BLaER1 treated with 17β-estradiol and CSF1 and Interleukin-3, amounts not matched to agents 10 nM and 100 nM (cell line): ENCODE results near the gene CEP295NL.
A peak's percentile ranks its signal among the peaks of the same experiment; 100 is the strongest.
"Not testable (repeated sequence)": the region's sequence is repeated elsewhere in the genome, so short reads cannot be mapped to it uniquely, and the experiment has no call there.

ENCODE experiments used
- H3K27ac ChIP-seq, 11 experiments: shearing (Covaris generic); formaldehyde crosslinking; 2 replicates each; pipeline ENCODE4 v1.8.1; 2022
- H3K27me3 ChIP-seq, 11 experiments: shearing (Covaris generic); formaldehyde crosslinking; 2 replicates each; pipeline ENCODE4 v1.8.1; 2022
- H3K36me3 ChIP-seq, 11 experiments: shearing (Covaris generic); formaldehyde crosslinking; 2 replicates each; pipeline ENCODE4 v1.8.1; 2022
- H3K4me1 ChIP-seq, 10 experiments: shearing (Covaris generic); formaldehyde crosslinking; 2 replicates each; pipeline ENCODE4 v1.8.1; 2022
- H3K4me2 ChIP-seq, 11 experiments: shearing (Covaris generic); formaldehyde crosslinking; 2 replicates each; pipeline ENCODE4 v1.8.1; 2022
- H3K4me3 ChIP-seq, 10 experiments: shearing (Covaris generic); formaldehyde crosslinking; 2 replicates each; pipeline ENCODE4 v1.8.1; 2022
- H3K9ac ChIP-seq, 11 experiments: shearing (Covaris generic); formaldehyde crosslinking; 2 replicates each; pipeline ENCODE4 v1.8.1; 2022
- H3K9me3 ChIP-seq, 11 experiments: shearing (Covaris generic); formaldehyde crosslinking; replicated peaks in 1 of 11; 2 replicates each; pipeline ENCODE4 v1.8.1; 2022
- H4K20me1 ChIP-seq, 11 experiments: shearing (Covaris generic); formaldehyde crosslinking; 2 replicates each; pipeline ENCODE4 v1.8.1; 2022
- Cebpa-rat ChIP-seq, 11 experiments: shearing (Covaris generic); IDR thresholded peaks; 2 replicates each; pipeline ENCODE4 v1.8.1; 2022

CEP295NL gene

DNA sequence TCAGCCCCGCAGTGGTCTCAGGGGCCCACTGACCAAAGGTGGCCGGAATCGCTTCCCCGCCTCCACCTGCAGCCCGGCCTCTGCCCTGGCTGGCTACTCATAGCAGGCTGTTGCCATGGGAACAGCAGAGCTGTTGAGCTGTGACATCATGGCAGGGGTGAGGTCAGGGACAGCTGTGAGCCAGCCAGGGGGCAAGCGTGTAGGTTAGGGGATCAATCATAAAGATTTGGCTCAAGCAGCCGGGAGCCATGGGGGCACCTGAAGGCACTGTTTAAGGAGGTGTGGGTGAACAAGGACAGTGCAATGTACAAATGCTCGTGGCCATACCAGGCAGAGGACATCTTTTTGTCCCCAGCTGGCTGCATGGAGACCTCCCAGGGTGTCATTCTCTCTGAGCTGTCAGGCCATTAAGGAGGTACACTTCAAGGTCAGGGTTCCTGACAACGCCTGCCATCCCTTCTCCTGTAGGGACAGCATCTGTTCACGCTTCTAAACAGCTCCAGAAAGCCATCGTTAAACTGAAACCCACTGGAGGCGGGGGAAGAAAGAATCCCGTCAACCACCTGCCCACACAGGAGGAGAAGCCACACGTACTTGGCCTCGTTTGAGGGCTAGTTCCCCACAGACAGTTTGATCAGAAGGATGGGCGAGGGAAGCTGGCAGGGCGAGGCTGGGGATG is at the start of gene CEP295NL:
Gene CEP295NL, minus strand, starts transcription at position 101 of the 679 bp plus-strand sequence. CDS start 1,373 bp downstream, outside the sequence.
- Histone ChIP-seq H3K9me3 (no peaks in the 10 kb centered on the region), H3K4me3 (no peak within 1 kb of the TSS), H3K36me3 (peaks cover 18 to 92% (median 61%) of the 10 kb centered on the region in 11 experiments), H3K27me3 (no peaks in the 10 kb centered on the region), H3K4me2 (peak within 1 kb of the TSS; percentile 13 to 69 (median 50); a peak in 20 of 22 replicates), H3K4me1 (peaks cover 25 to 41% (median 32%) of the 10 kb centered on the region in 10 experiments), H3K27ac (peak within 1 kb of the TSS in 8 of 11 experiments; percentile 11 to 52 (median 40); a peak in 15 of 22 replicates), H4K20me1 (peaks cover 46 to 100% (median 78%) of the 10 kb centered on the region in 11 experiments; a peak in 21 of 22 replicates), H3K9ac (peak within 1 kb of the TSS in 8 of 11 experiments; percentile 3 to 50 (median 30); a peak in 8 of 22 replicates)
- TF ChIP-seq Cebpa-rat (IDR thresholded peaks at IDR 0.05) = no peak

DNA sequence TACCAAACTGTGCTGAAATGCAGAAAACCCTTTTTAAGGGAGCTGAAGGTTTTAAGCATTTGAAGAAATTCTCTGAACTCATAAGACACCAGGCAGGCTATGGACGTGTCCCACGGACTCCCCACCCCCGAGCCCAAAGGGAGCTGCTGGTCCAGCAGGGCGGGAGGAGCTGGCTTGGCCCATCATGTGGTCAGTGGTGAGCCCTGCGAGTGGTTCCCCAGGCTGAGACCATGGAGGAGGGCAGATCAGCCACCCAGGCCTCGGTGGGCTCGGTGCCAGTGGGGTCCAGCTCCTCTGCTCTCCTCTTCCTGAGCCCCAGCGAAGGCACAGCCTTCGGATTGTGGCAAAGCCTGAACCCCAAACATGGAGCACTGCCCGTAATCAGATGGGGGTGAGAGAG is 49.7 kb upstream of the CEP295NL start:
- H3K27ac ChIP-seq = peak overlapping the region; percentile 18 to 87 (median 76); a peak in 20 of 22 replicates
- H3K9me3 ChIP-seq = peaks cover 14 to 21% (median 17%) of the 10 kb centered on the region in 11 experiments
- H3K4me3 ChIP-seq = peak overlapping the region in 3 of 10 experiments; percentile 10 to 29 (median 27); a peak in 3 of 20 replicates
- peak overlapping the region; percentile 68 to 96 (median 82) for H3K4me2 ChIP-seq
- peaks cover 16 to 41% (median 34%) of the 10 kb centered on the region in 10 experiments for H3K4me1 ChIP-seq
- no peak for TF ChIP-seq Cebpa-rat (IDR thresholded peaks at IDR 0.05)
- H3K36me3 ChIP-seq = peaks cover 0 to 8% (median 0%) of the 10 kb centered on the region in 11 experiments; a peak in 3 of 22 replicates
- no peaks in the 10 kb centered on the region for H3K27me3 ChIP-seq
- no peaks in the 10 kb centered on the region for H4K20me1 ChIP-seq
- peak overlapping the region in 9 of 11 experiments; percentile 45 to 80 (median 71); a peak in 16 of 22 replicates for H3K9ac ChIP-seq

GRCh38 chr17:78951967-78952551 is 49.1 kb upstream of the CEP295NL start:
- no peaks in the 10 kb centered on the region for H4K20me1 ChIP-seq
- H3K27ac ChIP-seq = peak overlapping the region; percentile 18 to 87 (median 76); a peak in 20 of 22 replicates
- H3K9ac ChIP-seq = peak overlapping the region; percentile 44 to 80 (median 69); a peak in 21 of 22 replicates
- H3K9me3 ChIP-seq = peaks cover 14 to 21% (median 17%) of the 10 kb centered on the region in 11 experiments
- TF ChIP-seq Cebpa-rat (IDR thresholded peaks at IDR 0.05) = no peak
- H3K4me2 ChIP-seq = peak overlapping the region; percentile 68 to 96 (median 82)
- no peaks in the 10 kb centered on the region for H3K27me3 ChIP-seq
- H3K36me3 ChIP-seq = peaks cover 0 to 8% (median 0%) of the 10 kb centered on the region in 11 experiments; a peak in 3 of 22 replicates
- peaks cover 21 to 47% (median 40%) of the 10 kb centered on the region in 10 experiments for H3K4me1 ChIP-seq
- H3K4me3 ChIP-seq = peak overlapping the region in 3 of 10 experiments; percentile 10 to 29 (median 27); a peak in 5 of 20 replicates

- H3K9ac ChIP-seq = no peak overlapping the region
- H3K27me3 ChIP-seq = no peaks in the 10 kb centered on the region
- peaks cover 32 to 59% (median 52%) of the 10 kb centered on the region in 10 experiments for H3K4me1 ChIP-seq
- H3K9me3 ChIP-seq = peaks cover 14 to 21% (median 17%) of the 10 kb centered on the region in 11 experiments
- no peak for TF ChIP-seq Cebpa-rat (IDR thresholded peaks at IDR 0.05)
- peaks cover 0 to 8% (median 0%) of the 10 kb centered on the region in 11 experiments; a peak in 3 of 22 replicates for H3K36me3 ChIP-seq
- H3K4me3 ChIP-seq = no peak overlapping the region
- H4K20me1 ChIP-seq = no peaks in the 10 kb centered on the region
- no peak overlapping the region; a peak in 1 of 22 replicates for H3K4me2 ChIP-seq
- H3K27ac ChIP-seq = no peak overlapping the region
These were observed 47.9 kb upstream of the CEP295NL start for GRCh38 chr17:78950870-78951269.

DNA sequence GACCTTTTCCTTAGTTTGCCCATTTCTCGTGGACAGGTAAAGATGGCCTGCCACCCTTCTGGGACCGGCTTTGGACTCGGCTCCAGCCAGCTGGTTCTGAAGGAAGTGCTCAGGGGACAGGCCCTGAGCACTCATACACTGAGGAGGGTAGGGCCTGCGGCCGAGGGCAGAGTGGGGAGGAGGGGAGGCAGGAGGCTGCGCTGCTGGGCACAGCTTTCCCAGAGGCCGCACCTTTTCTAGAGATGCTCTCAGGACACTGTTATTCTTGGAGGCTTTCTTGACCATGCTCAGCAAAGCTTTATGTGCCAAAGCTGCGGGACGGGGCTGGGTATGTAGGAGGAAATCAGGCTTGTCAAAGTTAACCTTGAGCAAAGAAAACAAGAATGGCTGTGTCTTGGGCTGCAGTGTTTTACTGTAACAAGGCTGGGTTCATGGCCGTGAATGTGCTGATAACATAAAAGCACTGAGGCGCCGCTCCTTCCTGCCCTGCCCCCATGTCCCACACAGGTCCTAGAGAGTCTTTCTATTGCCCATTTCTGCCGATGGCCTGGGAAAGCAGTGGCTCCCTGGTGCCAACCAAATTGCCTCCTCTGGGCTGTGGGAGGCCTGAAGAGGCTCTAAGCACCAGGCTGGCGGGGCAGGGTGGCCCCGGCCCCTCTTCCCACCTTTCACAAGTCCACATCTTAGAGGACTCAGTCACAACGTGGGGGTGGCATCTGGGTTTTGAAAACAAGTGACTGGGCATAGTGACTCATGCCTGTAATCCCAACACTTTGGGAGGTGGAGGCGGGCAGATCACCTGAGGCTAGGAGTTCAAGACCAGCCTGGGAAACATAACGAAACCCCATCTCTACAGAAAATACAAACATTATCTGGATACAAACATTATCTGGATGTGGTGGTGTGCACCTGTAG is 44.5 kb upstream of the CEP295NL start:
- Histone ChIP-seq H3K27ac (peak overlapping the region in 9 of 11 experiments; percentile 25 to 71 (median 62); a peak in 15 of 22 replicates), H3K4me1 (peaks cover 40 to 68% (median 63%) of the 10 kb centered on the region in 10 experiments), H3K4me3 (no peak overlapping the region), H3K4me2 (peak overlapping the region; percentile 63 to 85 (median 77); a peak in 21 of 22 replicates), H3K9me3 (peaks cover 14 to 21% (median 17%) of the 10 kb centered on the region in 11 experiments), H3K27me3 (peaks cover 0 to 6% (median 0%) of the 10 kb centered on the region in 11 experiments; a peak in 3 of 22 replicates), H4K20me1 (no peaks in the 10 kb centered on the region), H3K36me3 (peaks cover 0 to 8% (median 0%) of the 10 kb centered on the region in 11 experiments; a peak in 3 of 22 replicates), H3K9ac (peak overlapping the region in 4 of 11 experiments; percentile 16 to 37 (median 23); a peak in 2 of 22 replicates)
- no peak for TF ChIP-seq Cebpa-rat (IDR thresholded peaks at IDR 0.05)

DNA sequence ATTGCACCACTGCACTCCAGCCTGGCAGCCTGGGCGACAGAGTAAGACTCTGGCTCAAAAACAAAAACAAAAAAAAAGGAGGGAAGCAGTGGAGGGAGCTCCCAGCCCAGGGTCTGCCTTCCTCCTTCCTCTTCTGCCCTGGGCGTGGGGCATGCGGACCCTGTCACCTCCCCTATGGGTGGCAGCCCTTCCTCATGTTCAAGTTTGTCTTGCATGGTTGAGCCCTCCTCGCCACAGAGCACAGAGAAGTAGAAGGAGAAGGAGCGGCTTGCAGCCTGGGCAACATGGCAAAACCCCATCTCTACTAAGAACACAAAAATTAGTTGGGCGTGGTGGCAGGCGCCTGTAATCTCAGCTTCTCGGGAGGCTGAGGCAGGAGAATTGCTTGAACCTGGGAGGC is 43.6 kb upstream of the CEP295NL start:
- Histone ChIP-seq H3K9ac (peak overlapping the region in 9 of 11 experiments; percentile 9 to 50 (median 37); a peak in 12 of 22 replicates), H3K4me2 (peak overlapping the region; percentile 63 to 85 (median 77))

DNA sequence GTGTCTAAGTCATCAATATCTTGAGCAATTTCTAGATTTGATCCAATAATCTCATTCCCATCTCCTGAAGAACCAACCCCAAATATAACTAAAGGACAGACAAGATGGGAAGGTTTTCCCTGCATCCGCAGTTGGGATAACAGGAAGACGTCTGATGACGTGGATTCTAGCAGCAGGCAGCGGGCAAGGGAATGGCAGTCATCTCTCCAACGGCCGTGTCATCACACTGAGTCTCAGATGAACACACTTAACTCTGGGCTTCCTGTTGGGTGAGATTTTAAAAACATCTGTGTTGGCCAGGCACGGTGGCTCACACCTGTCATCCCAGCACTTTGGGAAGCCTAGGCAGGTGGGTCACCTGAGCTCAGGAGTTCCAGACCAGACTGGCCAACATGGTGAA is 43.1 kb upstream of the CEP295NL start:
- no peak for TF ChIP-seq Cebpa-rat (IDR thresholded peaks at IDR 0.05)
- H3K9ac ChIP-seq = peak overlapping the region in 9 of 11 experiments; percentile 9 to 50 (median 37); a peak in 12 of 22 replicates
- H3K4me2 ChIP-seq = peak overlapping the region; percentile 63 to 85 (median 77)
- H3K27ac ChIP-seq = peak overlapping the region in 9 of 11 experiments; percentile 25 to 71 (median 62); a peak in 17 of 22 replicates
- H3K36me3 ChIP-seq = peaks cover 0 to 8% (median 0%) of the 10 kb centered on the region in 11 experiments; a peak in 3 of 22 replicates
- peaks cover 30 to 55% (median 50%) of the 10 kb centered on the region in 10 experiments for H3K4me1 ChIP-seq
- peaks cover 0 to 6% (median 0%) of the 10 kb centered on the region in 11 experiments; a peak in 3 of 22 replicates for H3K27me3 ChIP-seq
- 0 out of 20 replicates have a peak overlapping the region, but pooled peaks of 1 of the 10 experiments have one; percentile 37 for H3K4me3 ChIP-seq
- H3K9me3 ChIP-seq = peaks cover 13 to 19% (median 14%) of the 10 kb centered on the region in 11 experiments
- no peaks in the 10 kb centered on the region for H4K20me1 ChIP-seq

More for the DNA sequence above, 43.6 kb upstream of the CEP295NL start:
- H3K27me3 ChIP-seq = peaks cover 0 to 6% (median 0%) of the 10 kb centered on the region in 11 experiments; a peak in 3 of 22 replicates
- TF ChIP-seq Cebpa-rat (IDR thresholded peaks at IDR 0.05) = no peak
- no peaks in the 10 kb centered on the region for H4K20me1 ChIP-seq
- peaks cover 0 to 8% (median 0%) of the 10 kb centered on the region in 11 experiments; a peak in 3 of 22 replicates for H3K36me3 ChIP-seq
- 0 out of 20 replicates have a peak overlapping the region, but pooled peaks of 1 of the 10 experiments have one; percentile 37 for H3K4me3 ChIP-seq
- H3K27ac ChIP-seq = peak overlapping the region in 9 of 11 experiments; percentile 25 to 71 (median 62); a peak in 17 of 22 replicates
- H3K9me3 ChIP-seq = peaks cover 14 to 21% (median 17%) of the 10 kb centered on the region in 11 experiments
- H3K4me1 ChIP-seq = peaks cover 31 to 59% (median 54%) of the 10 kb centered on the region in 10 experiments

DNA sequence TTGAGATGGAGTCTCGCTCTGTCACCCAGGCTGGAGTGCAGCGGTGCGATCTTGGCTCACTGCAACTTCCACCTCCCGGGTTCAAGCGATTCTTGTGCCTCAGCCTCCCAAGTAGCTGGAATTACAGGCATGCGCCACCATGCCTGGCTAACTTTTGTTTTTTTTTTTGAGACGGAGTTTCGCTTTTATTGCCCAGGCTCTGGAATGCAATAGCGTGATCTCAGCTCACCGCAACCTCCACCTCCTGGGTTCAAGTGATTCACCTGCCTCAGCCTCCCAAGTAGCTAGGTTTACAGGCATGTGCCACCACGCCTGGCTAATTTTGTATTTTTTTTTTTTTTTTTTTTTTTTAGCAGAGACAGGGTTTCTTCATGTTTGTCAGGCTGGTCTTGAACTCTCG is 42.5 kb upstream of the CEP295NL start:
- H3K4me3 ChIP-seq, H4K20me1 ChIP-seq, H3K36me3 ChIP-seq, H3K27me3 ChIP-seq: not testable (repeated sequence)
- Histone ChIP-seq H3K9me3 (peaks cover 6 to 12% (median 8%) of the 10 kb centered on the region in 11 experiments), H3K4me1 (peaks cover 30 to 62% (median 56%) of the 10 kb centered on the region in 10 experiments), H3K27ac (peak overlapping the region in 8 of 11 experiments; percentile 11 to 71 (median 64); a peak in 9 of 22 replicates), H3K4me2 (peak overlapping the region; percentile 63 to 85 (median 77)), H3K9ac (peak overlapping the region in 5 of 11 experiments; percentile 0 to 37 (median 11); a peak in 2 of 22 replicates)
